B cell (primary cell): ENCODE results near the gene MYOM1.

Experiments used
- EZH2 ChIP-seq: IDR thresholded peaks from 2 replicates; pipeline ENCODE4 v1.6.1; 2012; ENCODE audit warnings: borderline replicate concordance, low read depth, mild to moderate bottlenecking, moderate library complexity, low read length; ENCODE audit not compliant: insufficient read depth, poor library complexity, severe bottlenecking
- TF ChIP-seq, protein P1 (sequence below): fragments of 200-600 bp; IDR thresholded peaks from one replicate; pipeline ENCODE4 v1.8.0; 2022; ENCODE audit warnings: antibody characterized with exemption, mild to moderate bottlenecking

DNA sequence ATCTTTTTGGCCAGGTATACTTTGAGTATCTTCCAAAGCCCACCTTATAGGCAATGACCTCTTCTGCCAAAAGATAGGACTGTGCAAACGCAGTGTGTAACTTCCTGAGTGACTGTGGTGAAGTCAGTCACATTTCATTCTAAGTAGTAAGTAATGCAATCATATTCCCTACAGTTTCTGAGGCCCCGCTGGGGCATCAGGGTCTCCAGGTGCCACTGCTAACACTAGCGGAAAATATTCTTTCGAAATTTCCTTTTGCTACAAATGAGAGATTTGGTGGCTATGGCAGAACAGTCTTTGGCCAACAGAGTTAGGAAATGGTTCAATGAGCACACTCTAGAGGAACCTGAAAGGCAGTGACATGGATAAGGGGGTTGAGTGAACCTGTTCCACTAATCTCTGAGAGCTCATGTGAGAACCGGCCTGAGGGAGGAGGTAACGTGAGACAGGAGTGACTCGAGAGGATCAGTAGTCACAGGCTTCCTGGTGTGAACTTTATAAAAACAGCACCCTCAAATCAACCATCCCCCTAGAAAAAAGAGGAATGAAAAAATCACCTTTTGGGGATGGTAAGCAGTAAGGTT, 104.2 kb downstream of the MYOM1 start:
- TF ChIP-seq, protein P1, sequence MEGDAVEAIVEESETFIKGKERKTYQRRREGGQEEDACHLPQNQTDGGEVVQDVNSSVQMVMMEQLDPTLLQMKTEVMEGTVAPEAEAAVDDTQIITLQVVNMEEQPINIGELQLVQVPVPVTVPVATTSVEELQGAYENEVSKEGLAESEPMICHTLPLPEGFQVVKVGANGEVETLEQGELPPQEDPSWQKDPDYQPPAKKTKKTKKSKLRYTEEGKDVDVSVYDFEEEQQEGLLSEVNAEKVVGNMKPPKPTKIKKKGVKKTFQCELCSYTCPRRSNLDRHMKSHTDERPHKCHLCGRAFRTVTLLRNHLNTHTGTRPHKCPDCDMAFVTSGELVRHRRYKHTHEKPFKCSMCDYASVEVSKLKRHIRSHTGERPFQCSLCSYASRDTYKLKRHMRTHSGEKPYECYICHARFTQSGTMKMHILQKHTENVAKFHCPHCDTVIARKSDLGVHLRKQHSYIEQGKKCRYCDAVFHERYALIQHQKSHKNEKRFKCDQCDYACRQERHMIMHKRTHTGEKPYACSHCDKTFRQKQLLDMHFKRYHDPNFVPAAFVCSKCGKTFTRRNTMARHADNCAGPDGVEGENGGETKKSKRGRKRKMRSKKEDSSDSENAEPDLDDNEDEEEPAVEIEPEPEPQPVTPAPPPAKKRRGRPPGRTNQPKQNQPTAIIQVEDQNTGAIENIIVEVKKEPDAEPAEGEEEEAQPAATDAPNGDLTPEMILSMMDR, result no peak
- no peak for TF ChIP-seq EZH2
